Glomerular endothelial cell (primary cell): Measurements from ENCODE around the gene HHAT. TPM values are rescaled to one million over a fixed set of nuclear protein-coding genes. Genes with fewer than 3 reads are reported as not detected.

Experiments used
- DNase-seq: peaks from one replicate; pipeline ENCODE4 v3.0.0-alpha.2; 2011; ENCODE audit warnings: low read depth, low spot score; ENCODE audit errors: extremely low read depth
- total RNA-seq: library from RNA; depleted of rRNA; stranded (reverse); fragments of >200 nt; gene quantifications from 2 replicates; pipeline ENCODE4 v1.2.3, GENCODE V29; 2015

Gene HHAT
- total RNA-seq, 1 donor from 2014 or later: 5.9 TPM

DNA sequence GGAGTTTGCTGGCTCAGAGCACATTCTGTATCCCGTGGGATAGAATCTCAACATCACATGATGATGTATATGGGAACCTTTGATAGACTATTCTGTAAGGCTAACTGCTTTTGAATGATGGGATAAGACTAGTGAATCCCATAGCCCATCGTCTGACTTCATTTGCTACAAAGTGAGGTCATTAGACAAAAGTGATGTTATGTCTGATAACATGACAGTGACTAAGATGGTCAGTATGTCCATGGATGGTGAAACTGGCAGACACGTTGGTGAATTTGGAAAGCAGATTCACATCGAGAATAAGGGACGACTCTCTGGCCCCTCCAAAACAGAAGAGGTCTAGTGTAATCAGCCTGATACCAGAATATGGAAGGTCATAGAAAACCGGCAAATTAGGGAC, 108.4 kb downstream of the HHAT start:
- no peak for DNase-seq

DNA sequence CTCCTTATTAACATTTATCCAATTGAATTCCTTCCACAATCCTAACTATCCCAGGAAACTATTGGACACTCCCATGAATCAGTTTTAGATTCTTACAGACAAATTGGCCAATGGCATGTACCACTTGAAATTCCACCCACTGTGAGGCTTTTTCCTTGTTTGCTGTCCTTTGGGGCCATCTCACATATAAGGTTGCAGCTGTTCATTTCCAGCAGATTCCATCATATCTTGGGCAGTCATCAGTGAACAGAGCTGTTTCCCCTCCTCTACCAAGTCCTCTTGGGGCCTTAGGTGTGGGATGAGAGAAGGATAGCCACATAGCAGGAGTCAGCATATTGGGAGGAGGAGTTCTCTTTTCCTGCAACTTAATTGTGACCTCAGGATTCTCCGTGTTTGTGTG, 109.1 kb downstream of the HHAT start:
- DNase-seq: no peak

DNA sequence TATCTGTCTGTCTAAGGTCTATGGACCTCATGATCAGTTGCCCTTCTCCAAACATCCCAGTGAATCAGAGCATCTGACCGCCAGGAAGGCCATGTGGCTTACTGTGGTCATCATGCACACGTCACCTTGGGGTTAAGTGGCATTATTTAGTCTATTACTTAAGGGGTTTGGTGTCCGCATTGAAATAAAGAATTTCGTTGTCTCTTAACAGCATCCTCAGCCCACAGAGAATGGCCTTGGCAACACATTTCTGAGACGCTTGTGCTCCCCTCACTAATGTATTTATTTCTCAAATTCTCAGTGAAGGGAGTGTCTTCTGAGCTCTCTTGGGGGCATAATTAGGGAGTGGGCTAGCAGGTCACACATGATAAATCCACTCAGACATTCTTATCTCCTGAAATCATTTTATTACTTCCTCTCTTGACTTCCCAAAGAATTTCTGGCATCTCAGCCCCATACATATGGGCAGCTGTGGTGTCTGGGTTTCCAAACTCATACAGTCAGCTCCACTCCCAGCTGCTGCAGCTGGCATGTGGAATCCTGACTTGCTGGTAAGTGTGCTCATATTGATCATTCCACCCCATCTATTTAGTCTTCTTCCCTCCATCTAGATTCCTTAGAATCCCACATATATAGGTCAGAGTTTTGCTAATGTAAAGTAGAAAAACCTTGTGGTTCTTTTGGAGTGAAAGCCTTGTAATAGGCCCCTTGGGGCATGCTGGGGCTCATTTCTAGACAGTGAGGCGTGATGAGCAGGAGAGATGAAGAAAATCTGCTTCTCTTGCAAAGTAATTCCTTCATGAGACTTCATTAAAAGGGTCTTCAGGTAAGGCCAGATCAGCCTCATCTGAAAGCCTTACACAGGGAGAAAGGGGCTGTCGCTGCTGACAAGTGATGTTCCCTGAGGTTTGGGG, 110.5 kb downstream of the HHAT start:
- no peak for DNase-seq

DNA sequence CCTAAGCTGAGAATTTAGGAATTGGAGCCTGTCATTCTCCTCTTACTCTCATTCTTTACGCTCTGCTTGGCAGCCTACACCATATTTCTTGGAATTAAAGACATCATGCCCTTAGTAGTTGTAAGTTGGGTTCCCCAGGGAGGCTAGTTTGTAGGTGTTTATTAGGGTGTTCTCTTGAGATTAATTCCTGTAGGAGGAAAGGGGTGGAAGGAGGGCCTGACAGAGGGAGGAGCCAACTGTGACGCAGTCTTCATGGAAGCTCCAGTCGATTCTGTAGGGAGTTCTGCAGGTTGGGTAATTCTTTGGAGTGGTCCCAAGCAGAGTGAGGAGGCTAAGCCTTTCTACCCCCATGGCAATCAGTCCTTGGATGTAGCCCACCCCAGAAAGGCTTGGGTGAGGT, 111.4 kb downstream of the HHAT start:
- DNase-seq: no peak

DNA sequence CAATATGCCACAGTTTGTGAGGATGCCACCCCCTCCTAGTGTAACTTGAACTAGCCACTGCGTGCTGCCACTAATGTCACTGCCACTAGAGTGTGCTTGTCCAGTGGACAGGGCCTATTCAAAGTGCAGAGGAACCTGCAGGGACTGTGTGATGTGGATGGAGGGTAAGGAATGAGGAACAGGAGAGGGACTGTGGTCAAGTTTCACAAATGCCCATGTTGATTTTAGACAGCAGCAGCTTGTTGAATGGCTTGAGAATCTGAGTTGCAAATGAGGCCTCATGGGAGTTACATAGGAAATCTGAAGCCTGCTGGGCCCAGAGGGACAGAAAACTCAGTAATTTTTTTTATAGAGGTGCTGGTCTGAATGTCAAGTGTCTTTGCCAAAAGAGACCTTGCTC, 112.3 kb downstream of the HHAT start:
- DNase-seq: no peak

DNA sequence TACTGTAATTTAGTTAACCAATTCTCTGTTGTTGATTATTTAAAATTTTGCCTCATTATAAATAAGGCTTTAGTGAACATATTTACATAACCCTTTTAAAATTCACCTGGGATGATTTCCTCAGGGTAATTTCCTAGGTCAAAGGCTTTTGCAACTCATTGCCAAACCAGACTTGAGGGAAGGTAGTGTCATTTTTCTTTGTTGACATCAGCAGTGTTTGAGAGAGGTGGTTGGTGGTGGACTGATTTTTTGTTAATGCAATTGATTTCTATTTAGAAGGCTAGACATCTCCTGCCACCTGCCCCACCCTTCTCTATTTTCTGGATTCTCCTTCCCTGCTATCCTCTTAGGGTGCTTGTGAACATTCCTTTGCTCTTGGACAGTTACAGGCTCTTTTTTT, 116.8 kb downstream of the HHAT start:
- no peak for DNase-seq

DNA sequence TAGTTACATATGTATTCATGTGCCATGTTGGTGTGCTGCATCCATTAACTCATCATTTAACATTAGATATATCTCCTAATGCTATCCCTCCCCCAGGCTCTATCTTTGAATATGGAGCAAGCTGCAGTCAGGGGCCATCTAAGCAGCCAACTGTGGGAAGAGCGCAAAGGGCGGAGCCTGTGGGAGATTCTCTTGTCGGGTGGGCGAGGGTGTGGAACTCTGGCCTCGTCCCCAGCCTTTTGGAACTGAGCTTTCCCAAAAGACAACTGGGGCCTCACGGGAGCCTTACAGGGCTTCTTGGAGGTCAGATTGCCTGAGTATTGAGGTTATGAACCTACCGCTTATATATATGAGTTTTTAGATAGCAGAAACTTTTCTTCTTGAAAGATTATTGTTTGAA, 117.2 kb downstream of the HHAT start:
- DNase-seq: no peak

DNA sequence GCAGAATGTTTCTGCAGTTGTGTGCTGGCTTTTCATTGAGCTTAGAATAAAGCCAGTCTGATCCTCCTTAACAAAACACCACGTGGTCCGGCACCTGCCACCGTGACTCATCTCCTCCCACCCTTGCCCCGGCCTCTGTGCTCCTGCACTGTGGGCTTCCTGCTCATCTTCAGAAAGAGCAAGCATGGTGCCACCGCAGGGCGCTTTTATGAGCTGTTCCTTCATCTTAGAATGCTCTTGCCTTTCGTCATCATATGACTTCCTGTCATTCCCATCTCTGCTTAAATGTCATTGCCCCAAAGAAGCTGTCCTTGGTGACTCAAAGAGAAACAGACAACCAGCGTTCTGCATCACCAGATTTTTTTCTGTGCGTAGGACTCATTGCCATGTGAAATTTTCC, 117.8 kb downstream of the HHAT start:
- DNase-seq: no peak

DNA sequence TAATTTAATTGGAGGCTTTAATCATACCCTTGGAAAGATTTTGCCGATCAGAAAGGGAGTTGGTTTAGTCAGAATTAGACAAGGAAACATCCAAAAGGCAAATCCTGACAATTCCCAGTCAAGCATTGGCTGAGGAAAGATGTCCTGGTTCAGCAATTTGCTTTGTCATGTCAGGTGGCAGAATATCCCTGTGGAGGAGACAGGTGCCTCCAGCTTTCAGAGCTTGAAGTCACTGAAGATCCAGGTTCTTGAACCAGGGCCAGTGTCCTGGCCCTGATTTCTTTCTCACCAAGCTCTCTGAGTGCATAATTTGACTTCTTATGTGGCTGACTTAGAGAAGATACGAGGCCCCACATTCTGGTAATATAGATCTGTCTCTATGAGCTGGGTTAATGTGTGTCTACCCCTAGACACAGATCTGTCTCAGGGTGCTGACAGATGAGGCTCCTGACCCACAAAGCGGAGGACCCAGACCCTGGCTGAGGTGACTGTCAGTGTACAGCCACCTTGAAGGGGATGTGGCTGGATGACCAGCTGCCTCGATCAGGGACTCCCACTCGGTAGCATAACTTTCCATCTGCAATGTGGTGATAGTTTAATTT, 118.9 kb downstream of the HHAT start:
- DNase-seq: no peak

DNA sequence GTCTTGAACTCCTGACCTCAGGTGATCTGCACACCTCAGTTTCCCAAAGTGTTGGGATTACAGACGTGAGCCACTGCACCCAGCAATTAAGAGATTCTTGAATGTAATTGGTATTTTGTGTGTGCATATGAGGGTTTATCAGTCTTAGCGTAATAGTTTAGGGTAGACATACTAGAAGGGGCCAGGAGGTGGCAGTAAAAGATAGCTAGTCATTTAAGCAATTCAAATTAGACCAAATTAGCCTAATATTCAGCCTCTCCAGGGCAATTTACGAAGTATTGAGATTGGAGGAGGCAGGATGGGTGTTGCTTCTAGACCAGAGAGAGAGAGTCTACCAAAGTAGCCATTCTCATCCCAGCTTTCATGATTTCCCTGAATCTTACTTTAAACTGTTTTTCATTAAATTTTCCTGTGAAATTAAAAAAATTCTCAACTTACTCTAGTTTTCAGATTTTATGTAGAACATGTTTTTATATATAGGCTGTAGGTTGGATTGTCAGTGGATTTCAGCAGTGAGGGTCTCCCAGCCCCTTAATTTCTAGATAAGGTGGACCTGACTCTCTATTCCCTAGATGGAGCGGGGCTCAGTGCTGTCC, 119.7 kb downstream of the HHAT start:
- no peak for DNase-seq

DNA sequence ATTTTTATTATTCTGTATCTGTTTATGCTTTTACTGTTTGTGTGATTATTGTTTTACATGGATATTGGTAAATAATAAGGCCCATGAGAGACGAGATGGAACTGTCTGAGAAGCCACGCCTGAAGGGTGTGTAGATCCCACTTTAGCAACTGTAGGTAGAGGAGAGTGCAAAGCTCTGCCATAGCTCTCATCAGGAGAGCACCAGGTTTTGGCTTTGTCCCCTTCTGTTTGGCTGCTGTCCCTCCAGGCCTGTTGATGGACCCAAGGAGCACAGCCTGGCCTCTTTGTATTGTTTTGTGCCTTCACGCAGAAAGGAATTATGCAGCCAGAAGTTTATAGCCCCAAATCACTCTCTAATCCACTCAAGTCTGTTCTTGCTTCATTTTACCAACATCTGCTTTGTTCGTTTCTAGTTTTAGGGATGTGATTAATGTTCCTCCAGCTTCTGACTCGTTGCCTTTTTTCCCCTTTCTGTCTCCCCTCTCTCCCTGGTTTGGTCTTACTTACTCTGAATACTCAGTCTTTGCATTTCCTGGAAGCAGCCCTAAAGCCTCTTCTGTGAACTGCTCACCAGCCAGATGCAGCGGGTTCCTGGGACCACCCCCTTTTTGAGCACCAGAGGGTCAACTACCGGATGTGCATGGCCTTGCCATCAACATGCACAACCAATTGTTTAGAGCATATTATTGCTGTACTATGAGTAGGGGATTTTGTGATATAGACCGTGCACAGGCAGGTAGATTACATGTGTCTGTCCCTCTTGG, 127.3 kb downstream of the HHAT start:
- no peak for DNase-seq

DNA sequence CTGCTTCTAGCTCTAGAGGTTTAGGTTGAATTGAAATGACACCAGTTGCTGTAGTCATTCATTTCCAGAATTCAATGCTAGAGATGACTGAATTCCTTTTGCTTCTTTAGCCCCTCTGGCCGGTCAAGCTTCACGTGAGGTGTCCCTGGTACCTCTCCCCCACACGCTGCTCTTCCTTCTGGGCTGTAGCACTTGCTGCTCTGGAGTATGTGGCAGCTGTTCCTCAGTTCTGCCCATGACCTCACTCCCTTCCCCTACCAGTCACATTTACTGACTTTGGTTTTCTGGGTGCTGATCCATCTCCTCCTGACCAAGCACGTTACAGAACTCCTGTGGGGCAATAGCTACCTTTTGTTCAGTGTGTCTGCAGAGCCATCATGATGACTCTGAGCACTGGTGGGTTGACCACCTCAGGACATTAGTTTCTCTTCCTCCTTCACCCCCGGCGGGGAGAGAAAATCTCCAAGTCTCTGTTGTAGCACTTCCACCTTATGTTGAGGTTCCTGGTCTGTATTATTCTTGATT, 128.1 kb downstream of the HHAT start:
- DNase-seq: no peak

DNA sequence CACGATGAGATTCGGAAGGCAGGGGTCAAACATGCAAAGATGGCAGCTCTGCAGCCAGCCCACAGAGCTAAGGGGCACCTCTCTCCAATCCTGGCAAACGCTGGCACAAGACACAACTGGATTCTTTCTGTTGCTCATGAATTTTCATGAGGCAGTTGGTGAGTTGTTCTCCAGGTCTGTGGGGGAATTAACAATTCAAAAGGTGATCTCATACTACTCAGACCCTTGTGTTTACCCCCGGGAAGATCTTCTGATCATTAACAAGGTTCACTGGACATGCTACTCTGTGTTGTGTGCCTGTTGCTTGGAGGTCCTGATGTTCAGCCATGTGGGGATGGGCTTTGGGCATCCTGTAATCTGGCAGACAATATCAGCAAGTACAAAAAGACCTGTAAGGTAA, 128.9 kb downstream of the HHAT start:
- DNase-seq: no peak

DNA sequence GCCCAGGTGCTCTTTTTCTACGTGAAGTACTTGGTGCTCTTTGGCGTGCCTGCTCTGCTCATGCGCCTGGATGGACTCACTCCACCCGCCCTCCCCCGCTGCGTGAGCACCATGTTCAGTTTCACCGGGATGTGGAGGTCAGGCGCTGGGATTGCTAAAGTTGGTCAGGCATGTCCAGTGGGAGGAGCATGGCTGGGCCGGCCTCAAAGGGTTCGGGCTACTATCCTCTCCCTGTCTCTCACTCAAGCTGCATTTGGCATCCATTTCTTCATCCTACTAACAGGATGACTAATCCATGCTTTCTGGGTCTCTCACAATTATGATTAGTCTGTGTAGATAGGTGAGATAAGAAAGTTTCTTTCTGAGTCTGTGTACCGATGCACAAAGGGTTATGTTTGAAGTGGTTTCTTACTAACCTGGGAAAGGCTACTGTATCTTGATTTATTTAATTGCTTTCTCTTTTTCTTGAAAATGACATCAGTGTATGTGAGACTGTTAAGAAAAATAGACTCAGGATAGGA, 135.9 kb downstream of the HHAT start:
- no peak for DNase-seq

DNA sequence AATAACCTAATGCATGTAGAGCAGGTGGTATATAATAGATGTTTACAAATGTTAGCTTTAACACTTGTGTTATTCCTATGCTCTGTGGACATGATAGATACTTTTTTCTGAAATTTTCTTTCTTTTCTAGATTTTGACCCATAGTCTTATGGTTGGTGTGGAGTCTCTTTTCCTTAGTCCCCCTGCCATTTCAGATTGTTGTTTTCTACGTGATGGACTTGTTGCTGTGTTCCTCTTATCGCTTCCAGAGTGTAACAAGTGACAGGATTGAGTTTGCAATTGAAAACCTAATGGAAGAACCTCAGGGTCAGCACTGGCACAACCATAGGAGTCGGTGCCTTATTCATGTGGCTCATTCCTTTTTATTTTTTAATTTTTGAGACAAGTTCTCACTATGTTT, 136.4 kb downstream of the HHAT start:
- DNase-seq: no peak

DNA sequence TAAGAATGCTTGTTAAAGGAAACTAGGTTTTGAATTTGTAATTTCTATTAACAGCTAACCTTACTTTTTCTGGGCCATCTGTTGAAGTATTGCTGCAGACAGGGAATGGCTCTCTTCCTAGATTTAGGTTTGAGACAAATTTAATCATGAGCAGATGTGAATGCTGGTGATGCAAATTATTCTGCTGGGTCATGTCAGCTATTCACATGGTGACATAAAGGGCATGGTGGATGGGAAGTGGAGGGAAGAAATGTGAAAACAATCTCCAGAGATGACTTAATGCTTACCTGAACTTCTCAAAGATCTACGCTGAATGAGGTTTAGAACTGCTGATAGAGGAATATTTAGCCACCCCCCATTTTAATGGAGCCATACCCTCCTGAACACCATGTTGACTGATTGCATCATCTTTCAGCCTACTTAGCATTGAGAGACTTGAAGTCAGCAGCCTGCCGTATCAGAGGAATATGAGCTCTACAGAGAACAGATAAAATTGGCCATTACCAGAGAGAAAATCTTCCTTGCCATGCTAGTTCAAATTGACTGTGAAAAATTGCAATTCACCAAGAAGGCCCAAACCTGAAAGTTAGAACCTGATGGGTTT, 138.8 kb downstream of the HHAT start:
- DNase-seq: no peak

DNA sequence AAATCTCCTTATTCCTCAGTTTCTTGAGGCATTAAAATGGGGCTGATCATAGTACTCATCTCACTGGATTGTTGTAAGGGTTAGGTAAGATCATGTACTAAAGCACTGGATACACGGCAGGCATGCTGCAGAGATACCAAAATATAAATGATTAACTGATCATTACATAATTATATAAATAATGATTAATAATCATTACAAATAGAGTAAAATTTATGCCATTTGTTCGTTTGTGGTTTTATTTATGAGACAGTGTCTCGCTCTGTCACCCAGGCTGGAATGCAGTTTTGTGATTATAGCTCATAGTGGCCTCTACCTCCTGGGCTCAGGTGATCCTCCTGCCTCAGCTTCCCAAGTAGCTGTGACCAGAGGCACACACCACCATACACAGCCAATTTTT, 140.7 kb downstream of the HHAT start:
- DNase-seq: no peak

DNA sequence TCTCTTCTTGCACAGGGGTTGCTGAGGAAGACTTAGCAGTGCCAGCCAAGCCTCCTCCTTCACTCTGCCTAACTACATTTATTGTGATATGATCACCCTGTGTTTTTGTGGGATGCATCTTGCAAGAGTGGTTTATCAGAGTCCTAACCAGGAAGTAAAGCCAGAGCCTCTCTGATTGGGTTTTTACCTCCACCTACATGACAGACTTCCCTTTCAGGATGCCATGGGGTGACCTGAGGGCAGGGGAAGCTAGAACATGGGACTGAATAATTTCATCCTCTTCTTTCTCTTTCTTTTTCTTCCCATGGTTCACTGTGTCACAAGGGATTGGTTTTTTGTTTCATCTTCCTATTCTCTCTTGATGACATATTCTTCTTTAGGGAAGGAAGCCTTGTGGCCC, 146.6 kb downstream of the HHAT start:
- no peak for DNase-seq

DNA sequence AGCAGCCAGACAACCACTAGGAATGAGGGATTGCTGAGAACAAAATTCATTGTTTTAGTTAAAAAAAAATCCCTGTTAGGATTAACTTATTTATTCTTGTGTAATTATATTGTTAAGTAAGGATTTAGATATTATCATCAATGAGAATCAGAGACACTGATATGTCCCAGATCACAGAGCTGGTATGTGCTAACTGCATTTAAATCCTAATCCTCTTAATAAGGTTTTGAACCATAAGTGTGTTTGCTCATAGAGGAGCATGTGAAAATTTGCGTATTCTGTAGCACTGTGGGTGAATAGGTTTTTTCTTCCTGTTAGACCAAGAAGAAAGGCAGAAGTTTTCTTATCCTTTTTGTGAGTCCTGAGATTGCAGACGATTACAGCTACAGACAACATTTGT, 147.1 kb downstream of the HHAT start:
- DNase-seq: no peak

DNA sequence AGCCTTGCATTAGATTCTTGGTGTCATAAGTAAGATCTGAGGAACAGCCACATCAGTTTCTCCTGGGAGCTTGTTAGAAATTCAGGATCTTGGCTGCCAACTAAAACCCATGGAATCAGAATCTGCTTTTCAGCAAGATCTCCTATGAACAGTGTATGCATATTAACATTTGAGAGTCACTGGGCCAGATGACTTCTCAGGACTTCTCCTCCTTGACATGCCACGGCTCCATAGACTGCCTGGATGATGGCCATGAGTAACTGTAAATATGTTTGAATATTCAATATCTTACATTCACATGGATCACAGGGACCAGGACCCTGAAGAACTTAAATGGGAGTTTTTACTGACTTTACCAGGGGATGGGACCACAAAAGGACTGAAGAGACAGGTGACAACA, 148.0 kb downstream of the HHAT start:
- DNase-seq: no peak
